Left cardiac atrium (tissue), 4 donors: ENCODE results near the gene FGD6. TPM values are rescaled to one million over a fixed set of nuclear protein-coding genes. Genes with fewer than 3 reads are reported as not detected.
"Not testable (repeated sequence)": the region's sequence is repeated elsewhere in the genome, so short reads cannot be mapped to it uniquely, and the experiment has no call there.

ENCODE experiments used
- ATAC-seq, 2 donors: fragments of 200-7000 bp; cut with Tn5 transposase; one replicate each; pipeline ENCODE4 v1.9.1; 2020; ENCODE audit warnings: mild to moderate bottlenecking in 2 of 2, moderate library complexity in 2 of 2
- DNase-seq: peaks from one replicate; pipeline ENCODE4 v3.0.0-alpha.2; 2020
- intact Hi-C, 2 donors: fragments of 100-400 bp; cut with DNase I; formaldehyde crosslinking; loops; one replicate each; pipeline versions ENCODE4 v1.14.1 to v1.15.1; 2022 to 2023
- total RNA-seq, 2 donors: library from RNA; stranded (reverse); fragmentation: NEBNext Ultra II Directional; extraction: Animal tissue kit (Norgen Biotek cat#: 25700); gene quantifications; one replicate each; pipeline ENCODE4 v1.2.1, GENCODE V29; 2021
- donor health status: DM: no; HTN: yes; CAD: no.
- donor health status: DM: no; HTN: yes; CAD: no; lungs with severe emphysema.
- donor health status: DM: yes; HTN: yes; CAD: no.
- donor health status: Dilated cardiomyopathy.

The FGD6 gene
- total RNA-seq, 2 donors from 2014 or later: 16.2 to 16.3 TPM

DNA sequence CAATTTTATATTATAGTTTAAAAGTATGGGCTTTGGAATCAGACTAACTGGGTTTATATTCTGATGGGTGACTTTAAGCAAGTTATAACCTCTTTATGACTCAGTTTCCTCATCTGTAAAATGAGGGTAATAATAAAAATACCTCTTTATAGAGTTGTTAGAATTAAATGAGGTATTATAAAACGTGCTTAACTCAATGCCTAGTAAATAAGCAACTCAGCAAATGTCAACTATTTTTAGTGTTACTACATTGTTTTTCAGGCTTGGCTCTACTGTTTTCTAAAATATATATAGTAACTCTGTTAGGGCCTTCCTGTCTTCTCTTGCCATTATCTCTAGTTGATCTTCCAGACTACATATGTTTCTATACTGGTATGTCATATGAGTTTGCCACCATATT lies 20.9 kb upstream of the FGD6 start:
- DNase-seq (no peak), ATAC-seq (no peak)
- intact Hi-C loops: no loop called here

DNA sequence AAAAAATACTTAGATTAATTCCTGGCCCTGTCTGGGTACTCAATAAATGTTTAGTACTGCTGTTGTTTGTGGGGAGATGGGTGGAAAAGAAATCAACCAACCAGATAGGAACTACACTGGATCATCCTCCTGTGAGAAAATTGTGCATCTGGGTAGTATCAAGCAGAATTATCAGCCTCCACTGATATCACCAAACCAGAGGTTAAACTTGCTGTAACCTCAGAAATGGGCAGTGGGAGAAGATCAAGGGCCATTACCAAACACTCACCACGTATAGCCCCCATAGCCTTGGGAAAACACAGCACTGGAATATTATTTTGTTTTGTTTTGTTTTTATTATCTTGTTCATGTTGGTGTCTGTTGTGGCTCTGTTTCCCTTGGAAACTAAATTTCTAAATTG lies 20.0 kb upstream of the FGD6 start:
- DNase-seq: no peak
- intact Hi-C loops: no loop called here
- no peak for ATAC-seq

DNA sequence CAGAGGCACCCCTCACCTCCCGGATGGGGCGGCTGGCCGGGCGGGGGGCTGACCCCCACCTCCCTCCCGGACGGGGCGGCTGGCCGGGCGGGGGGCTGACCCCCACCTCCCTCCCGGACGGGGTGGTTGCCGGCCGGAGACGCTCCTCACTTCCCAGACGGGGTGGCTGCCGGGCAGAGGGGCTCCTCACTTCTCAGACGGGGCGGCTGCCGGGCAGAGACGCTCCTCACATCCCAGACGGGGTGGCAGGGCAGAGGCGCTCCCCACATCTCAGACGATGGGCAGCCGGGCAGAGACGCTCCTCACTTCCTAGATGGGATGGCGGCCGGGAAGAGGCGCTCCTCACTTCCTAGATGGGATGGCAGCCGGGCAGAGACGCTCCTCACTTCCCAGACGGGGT lies 18.4 kb upstream of the FGD6 start:
- ATAC-seq, DNase-seq, intact Hi-C loops: not testable (repeated sequence)

DNA sequence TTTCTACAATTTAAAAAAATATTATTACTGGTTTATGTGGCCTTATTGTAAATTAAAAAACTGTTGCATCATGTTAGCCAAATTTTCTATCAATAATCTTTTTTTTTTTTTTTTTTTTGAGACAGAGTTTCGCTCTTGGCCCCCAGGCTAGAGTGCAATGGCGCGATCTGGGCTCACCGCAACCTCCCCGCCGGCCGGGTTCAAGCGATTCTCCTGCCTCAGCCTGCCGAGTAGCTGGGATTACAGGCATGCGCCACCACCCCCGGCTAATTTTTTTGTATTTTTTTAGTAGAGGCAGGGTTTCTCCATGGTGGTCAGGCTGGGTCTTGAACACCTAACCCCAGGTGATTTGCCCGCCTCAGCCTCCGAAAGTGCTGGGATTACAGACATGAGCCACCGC lies 16.9 kb upstream of the FGD6 start:
- ATAC-seq, DNase-seq, intact Hi-C loops: not testable (repeated sequence)

DNA sequence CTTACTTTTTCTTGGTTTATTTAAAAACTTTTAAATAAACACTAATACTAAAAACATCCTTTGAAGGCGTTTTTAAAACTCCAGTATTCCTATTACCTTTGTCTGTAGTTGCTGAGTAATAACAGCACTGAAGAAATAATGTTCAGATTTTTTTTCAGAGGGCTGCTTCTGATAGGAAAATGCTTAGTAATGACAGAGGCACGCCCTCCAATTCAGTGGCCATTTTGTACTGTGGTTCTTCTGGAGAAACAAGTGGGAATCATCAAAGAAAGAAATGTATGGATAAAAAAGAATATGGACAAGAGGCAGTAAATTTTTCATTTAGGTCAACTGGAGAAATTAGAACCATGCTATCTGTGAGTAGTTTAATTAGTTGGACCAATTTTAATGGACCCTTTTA lies 13.9 kb upstream of the FGD6 start:
- no peak for DNase-seq
- ATAC-seq: peak in 1 of 2 donors; percentile 41
- intact Hi-C loops: no loop called here

DNA sequence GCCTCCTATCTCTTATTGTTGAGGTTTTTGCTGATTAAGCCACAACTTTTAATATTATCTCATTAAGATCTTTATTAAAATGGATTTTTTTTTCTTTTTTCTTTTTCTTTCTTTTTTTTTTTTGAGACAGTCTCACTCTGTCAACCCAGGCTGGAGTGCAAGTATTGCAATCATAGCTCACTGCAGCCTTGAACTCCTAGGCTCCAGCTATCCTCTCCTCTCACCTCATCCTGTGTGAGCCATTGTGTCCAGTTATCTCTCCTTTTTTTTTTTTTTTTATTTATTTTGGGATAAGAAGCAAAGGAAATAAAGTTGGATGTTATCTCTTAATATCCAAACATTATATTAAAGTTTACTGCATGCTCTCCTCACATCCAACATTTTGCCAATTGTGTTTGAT lies 13.0 kb upstream of the FGD6 start:
- no peak for DNase-seq
- ATAC-seq: no peak
- intact Hi-C loops: no loop called here

DNA sequence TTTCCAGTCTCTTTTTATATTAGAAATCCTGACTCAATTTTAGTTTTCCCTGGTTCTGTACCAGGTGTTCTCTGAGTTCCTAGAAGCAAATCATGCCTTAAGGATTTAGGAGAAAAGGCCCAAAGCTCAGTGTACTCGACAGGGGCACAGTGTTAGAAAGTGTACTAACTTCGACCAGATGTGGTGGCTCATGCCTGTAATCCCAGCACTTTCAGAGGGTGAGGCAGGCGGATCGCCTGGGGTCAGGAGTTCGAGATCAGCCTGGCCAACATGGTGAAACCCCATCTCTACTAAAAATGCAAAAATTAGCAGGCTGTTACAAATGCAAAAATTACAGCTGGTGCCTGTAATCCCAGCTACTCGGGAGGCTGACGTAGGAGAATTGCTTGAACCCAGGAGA lies 12.4 kb upstream of the FGD6 start:
- intact Hi-C loops: no loop called here
- no peak for DNase-seq

DNA sequence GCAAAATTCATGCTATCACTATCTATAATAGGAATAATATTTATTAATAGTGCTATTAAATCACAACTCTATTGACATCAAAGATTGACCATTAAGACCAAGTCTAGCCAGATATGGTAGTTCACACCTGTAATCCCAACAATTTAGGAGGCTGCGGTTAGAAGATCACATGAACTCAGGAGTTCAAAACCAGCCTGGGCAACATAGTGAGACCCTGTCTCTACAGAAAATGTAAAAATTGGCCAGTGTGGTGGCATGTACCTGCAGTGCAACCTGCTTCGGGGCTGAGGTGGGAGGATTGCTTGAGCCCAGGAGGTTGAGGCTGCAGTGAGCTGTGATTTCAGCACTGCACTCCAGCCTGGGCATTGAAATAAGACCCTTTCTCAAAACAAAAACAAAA lies 11.3 kb upstream of the FGD6 start:
- intact Hi-C loops: no loop called here
- DNase-seq (no peak), ATAC-seq (no peak)

More for the DNA sequence above, 12.4 kb upstream of the FGD6 start:
- ATAC-seq: no peak

DNA sequence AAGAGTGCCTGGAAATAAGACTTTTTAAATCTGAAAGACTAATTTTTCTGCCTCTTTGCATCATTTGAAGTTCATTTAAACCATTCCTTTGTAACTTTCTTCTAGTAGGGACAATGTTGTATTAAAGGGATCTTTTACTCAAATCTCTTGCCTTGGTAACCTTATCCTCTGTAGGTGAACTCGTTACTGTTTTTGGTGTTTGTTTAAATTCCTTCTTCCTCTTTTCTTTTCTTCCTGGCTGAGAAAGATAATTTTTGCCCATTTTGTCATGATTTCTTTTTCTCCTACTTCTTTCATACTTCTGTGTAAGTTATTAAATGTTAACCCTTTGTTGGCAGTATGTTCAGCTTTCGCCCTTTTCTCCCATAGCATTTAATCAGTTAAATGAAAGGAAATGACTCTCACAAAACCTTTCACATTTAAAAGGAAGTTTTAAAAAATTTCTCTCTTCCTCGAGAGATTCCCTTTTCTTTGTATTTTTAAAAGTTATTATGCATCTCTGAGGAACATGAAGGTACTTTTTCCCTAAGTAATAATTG lies 10.6 kb upstream of the FGD6 start:
- no peak for DNase-seq
- intact Hi-C loops: no loop called here
- no peak for ATAC-seq

DNA sequence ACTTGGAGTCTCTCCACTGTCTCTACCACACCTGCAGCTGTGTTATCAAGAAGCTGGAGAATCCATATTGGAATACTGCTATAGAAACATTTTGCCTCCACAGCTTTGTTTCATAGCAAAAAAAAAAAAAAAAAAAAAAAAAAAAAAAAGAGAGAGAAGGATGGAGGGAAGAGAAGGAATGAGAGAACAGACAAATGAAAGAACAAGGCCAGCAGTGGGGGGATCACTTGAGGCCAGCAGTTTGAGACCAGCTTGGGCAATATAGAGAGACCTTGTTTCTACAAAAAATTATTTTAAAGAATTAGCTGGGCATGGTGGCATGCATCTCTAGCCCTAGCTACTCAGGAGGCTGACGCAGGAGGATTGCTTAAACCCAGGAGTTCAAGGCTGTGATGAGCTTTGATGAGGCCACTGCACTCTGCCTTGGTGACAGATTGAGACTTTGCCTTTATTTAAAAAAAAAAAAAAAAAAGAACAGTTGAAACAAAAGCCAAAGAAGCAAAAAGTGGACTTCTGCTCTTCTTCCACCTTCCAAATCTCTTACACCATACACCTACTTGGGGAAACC lies 8.5 kb upstream of the FGD6 start:
- DNase-seq: no peak
- ATAC-seq: no peak
- intact Hi-C loops: no loop called here

DNA sequence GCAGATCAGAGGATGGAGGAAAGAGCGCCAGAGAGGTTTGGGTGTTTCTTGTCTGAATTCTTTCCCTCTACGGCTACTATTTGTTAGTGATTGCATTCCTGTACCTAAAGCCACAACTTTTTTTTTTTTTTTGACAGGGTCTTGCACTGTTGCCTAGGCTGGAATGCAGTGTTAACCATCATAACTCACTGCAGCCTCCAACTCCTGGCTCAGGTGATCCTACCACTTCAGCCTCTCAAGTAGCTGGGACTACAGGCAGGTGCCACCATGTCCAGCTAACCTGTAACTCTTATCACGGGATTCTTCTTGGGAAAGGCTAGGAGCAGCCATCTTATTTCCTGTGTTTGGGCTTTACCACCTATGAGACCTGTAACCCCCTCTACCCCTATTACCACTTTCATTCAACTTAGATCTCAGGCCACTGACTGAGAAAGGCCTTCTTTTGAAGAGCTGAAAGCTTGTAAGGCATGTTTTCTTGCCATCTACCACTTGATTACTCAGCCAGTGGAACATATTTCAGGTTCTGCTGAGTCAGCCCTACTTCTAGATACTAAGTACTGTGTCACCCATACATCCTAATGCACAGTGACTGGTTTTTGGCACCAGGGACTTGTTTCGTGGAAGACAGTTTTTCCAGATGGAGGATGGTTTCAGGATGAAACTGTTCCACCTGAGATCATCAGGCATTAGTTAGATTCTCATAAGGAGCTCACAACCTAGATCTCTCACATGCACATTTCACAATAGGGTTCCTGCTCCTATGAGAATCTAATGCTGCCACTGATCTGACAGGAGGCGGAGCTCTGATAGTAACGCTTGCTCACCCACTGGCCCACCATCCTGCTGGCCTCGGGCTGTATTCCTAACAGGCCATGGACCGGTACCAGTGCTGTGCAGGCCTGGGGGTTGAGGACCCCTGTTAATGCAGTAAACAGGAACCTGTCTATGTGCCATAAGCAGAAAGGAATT lies 7.2 kb upstream of the FGD6 start:
- ATAC-seq: peak in 1 of 2 donors; percentile 27
- no peak for DNase-seq
- intact Hi-C loops: no loop called here

DNA sequence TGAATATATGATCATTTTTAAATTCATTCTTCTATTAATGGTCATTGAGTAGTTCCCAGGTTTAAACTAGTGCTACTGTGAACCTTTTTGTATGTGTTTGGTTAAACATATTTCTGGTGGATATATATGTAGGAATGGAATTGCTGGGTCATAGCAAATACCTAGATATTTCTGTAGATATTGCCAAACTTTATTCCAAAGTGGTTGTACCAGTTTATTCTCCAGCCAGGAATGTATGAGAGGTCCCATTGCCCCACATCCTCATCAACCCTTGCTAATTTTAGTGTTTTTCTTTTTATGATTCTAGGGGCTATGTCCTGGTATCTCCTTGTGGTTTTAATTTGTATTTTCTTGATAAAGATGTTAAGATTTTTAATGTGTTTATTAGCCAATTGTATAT lies 3.5 kb upstream of the FGD6 start:
- ATAC-seq: no peak
- intact Hi-C loops: no loop called here
- DNase-seq: no peak

DNA sequence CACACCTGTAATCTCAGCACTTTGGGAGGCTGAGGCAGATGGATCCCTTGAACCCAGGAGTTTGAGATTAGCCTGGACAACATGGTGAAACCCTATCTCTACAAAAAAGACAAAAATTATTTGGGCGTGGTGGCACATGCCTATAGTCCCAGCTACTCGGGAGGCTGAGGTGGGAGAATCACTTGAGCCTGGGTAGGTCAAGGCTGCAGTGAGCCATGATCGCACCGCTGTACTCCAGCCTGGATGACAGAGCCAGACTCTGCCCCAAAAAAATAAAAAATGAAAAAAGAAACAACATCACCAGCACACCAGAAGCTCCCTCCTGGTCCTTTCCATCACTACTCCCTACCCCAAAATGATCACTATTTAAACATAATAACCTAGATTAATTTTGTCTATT lies 2.9 kb upstream of the FGD6 start:
- intact Hi-C loops: no loop called here
- no peak for ATAC-seq
- DNase-seq: no peak

DNA sequence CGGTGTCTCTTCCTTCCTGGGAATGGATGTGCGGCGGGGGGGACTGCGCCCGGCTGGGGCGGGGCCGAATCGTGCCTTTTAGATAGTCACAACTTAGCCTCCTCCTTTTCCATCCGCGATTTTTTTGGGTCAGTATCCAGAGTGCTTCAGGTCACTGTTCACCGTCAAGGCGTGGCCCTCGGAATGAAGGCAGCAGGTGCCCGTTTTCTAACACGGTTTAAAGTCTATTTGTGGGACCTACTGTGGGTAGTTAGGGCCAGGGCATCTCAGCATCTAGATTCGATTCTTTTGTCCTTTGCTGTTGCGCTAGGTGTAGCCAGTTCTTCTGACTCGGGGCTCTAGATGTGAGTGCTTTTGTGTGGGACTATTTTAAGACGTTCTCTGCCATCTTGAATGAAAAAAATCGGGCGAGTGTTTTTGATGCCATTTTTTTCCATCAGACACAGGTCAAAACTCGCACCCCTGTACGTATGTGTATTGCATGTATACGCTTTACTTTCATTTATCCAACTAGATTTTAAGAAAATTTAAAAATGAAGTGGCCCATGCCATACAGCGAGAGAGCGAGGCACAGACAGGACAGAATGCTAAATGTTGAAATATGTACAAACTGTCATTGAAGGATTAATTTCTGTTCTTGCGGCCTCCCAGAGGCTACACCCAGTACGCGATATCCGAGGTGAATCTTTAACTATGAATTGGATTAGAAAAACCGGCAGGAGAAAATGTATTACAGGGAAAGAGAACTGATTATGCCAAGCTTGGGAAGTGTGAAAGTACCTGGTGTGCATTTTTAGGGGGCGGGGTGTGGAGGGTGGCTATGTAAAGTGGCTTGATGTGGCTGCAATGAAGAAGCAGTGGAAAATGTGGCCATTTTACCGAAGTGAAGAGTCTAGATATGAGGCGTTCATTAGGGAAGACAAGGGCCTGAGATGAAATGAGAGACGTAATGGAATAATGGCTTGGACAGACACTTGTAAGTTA lies 1.2 kb upstream of the FGD6 start:
- DNase-seq: no peak
- intact Hi-C loops: loop anchor here (5.0 to 10.0 kb wide), 2 partner anchors 94 to 101 kb away; no protein-coding TSS in a partner anchor
- ATAC-seq: peak in 1 of 2 donors; percentile 79

DNA sequence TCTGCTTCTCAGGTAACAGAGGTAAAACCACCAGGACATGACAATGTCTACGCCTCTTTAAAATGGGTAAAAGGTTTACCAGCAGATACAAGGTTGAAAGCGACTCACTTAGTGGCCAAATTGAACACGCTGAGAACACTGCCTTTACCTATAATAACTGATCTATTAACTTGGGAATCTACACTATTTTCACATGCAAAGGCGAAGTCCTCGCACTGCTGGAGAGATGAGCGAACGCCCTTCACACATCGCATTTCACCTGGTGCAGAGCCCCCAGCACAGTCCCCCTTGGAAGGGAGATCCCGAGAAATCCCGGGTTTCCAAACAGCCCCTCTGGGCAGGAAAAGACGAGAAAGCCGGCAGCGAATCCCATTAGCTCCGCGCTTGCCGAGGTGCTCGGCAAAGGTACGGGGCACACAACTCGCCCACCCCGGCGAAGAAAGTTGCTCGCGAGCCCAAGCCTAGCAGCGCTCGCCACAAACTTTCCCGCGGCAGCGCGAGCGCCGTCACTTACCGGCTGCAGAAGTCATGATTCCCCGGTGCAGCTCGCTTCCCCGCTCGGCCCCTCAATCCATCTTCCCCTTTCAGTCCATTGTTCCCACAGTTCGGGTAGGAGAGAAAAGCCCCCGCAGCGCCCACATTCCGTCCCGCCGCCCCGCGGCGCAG lies 423 bp downstream of the FGD6 start:
- peak; percentile 8 to 25 for ATAC-seq
- intact Hi-C loops: loop anchor here (5.0 to 10.0 kb wide), 2 partner anchors 92 to 100 kb away; no protein-coding TSS in a partner anchor
- DNase-seq: no peak

DNA sequence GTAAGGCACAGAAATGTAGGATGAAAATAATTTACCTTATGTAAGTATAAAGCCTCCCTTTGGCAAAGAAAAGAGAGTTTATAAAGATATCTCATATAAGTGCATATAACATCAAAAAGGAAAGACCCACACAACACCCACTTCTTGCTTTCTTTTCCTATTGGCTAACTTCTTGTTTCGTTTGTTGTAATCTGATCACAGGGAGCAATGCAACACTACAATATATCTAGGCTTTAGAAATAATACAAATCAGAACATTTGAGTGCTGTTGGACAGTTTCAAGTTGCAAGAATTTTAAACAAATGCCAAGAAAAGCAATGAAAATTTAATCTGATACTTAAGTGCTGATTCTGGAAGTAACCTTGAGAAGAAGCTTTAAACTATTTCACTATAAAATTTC lies 1.3 kb downstream of the FGD6 start:
- no peak for DNase-seq
- intact Hi-C loops: loop anchor here (5.0 to 10.0 kb wide), 2 partner anchors 91 to 99 kb away; no protein-coding TSS in a partner anchor
- no peak for ATAC-seq

DNA sequence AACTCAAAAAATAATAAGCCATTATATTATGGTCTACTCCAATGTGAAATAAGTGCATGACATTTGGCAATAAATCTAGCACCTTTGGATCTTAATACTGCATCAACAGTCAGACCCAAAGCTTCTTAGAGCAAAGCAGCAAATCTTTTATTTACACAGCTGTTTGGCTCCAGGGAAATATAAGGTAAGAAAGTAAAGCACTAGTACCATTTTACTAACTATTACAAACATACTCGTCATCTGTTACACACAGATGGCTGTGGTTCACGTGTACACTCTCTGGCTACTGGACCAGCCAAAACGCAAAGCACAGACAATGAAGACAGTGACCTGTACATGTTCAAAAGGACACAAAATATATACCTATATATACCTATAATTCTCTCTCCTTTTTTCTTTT lies 2.8 kb downstream of the FGD6 start:
- intact Hi-C loops: loop anchor here in 1 of 2 donors (10.0 kb wide), 1 partner anchor 90 kb away; no protein-coding TSS in a partner anchor
- ATAC-seq (no peak), DNase-seq (no peak)

DNA sequence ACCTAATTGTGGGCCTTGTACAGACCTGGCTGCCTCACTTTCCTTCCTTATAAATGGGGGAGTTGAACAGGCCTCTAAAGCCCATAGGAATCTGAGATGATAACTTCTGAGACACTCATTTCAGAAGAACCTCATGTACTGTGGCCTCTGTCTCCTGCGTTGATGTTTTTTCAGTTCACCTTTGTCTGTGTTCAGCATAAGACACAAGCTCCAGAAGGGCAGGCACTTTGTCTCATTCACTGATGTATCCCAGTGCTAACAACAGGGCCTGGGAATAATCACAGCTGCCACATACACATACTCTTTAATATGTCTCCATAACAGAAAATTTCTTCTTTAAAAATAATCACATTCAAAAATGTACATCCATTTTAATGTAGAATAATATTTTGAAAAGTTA lies 3.3 kb downstream of the FGD6 start:
- DNase-seq (no peak), ATAC-seq (no peak)
- intact Hi-C loops: loop anchor here in 1 of 2 donors (10.0 kb wide), 1 partner anchor 89 kb away; no protein-coding TSS in a partner anchor
